ENCODE results near the gene IRF6.

DNA sequence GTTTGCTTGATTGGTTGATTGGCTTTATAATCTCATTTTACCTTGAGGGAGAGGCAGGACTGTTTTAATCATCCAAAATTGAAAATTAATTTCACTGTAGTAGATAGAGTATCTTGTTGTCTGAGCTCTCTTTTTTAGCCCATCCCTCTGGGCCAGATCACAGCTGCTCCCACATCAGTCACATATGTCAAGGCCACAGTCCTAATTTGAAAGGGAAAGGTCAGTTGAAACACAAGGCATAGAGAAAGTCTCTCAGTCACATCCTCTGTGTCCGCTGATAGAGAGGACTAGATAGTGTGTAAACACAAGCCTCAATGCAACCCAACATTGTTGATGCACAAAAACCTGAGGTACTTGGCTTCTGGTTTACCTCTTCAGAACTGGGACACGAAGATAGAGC lies 28.4 kb downstream of the IRF6 start:
- TF ChIP-seq, protein P1, sequence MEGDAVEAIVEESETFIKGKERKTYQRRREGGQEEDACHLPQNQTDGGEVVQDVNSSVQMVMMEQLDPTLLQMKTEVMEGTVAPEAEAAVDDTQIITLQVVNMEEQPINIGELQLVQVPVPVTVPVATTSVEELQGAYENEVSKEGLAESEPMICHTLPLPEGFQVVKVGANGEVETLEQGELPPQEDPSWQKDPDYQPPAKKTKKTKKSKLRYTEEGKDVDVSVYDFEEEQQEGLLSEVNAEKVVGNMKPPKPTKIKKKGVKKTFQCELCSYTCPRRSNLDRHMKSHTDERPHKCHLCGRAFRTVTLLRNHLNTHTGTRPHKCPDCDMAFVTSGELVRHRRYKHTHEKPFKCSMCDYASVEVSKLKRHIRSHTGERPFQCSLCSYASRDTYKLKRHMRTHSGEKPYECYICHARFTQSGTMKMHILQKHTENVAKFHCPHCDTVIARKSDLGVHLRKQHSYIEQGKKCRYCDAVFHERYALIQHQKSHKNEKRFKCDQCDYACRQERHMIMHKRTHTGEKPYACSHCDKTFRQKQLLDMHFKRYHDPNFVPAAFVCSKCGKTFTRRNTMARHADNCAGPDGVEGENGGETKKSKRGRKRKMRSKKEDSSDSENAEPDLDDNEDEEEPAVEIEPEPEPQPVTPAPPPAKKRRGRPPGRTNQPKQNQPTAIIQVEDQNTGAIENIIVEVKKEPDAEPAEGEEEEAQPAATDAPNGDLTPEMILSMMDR (IDR thresholded peaks at IDR 0.05): no peak
- no peak for TF ChIP-seq POLR2A (IDR thresholded peaks at IDR 0.05)
